Mucosa of gallbladder (tissue), 1 donor: ENCODE data around the gene RBMS2. TPM values are rescaled to one million over a fixed set of nuclear protein-coding genes. Genes with fewer than 3 reads are reported as not detected.
"Not testable (repeated sequence)": the region's sequence is repeated elsewhere in the genome, so short reads cannot be mapped to it uniquely, and the experiment has no call there.

Source experiments
- DNase-seq: peaks from one replicate; pipeline ENCODE4 v3.0.0-alpha.2; 2020; ENCODE audit warnings: low spot score
- total RNA-seq: library from RNA; stranded (reverse); gene quantifications from one replicate; pipeline ENCODE4 v1.2.1, GENCODE V29; 2021
- donor health status: DM: no; HTN: no; CAD: no.

Gene RBMS2
- total RNA-seq, result 49.6 TPM

- peak; percentile 88 for DNase-seq
Measured at GRCh38 chr12:56521590-56522371, at the start of gene RBMS2. RBMS2 (plus strand) TSS chr12:56521820; CDS start chr12:56522024, 204 bp downstream.

- DNase-seq, result no peak
Measured at GRCh38 chr12:56474389-56474788, 47.2 kb upstream of the RBMS2 start.

- DNase-seq, result no peak
Measured at GRCh38 chr12:56476143-56476542, 45.5 kb upstream of the RBMS2 start.

- DNase-seq, result no peak
Measured at GRCh38 chr12:56476972-56477432, 44.6 kb upstream of the RBMS2 start.

GRCh38 chr12:56477521-56478225 is 43.9 kb upstream of the RBMS2 start:
- DNase-seq, result no peak

- DNase-seq, result no peak
Measured at GRCh38 chr12:56479625-56480024, 42.0 kb upstream of the RBMS2 start.

- DNase-seq, result no peak
Measured at GRCh38 chr12:56484566-56484965, 37.1 kb upstream of the RBMS2 start.

GRCh38 chr12:56486694-56487093 is 34.9 kb upstream of the RBMS2 start:
- no peak for DNase-seq

- peak; percentile 12 for DNase-seq
Measured at GRCh38 chr12:56487448-56488040, 34.1 kb upstream of the RBMS2 start.

GRCh38 chr12:56488041-56488955 is 33.3 kb upstream of the RBMS2 start, which contains the start of gene GLS2:
GLS2 (minus strand) TSS chr12:56488161; CDS start chr12:56488118, 43 bp downstream.
- peak; percentile 84 for DNase-seq

- DNase-seq, result no peak
Measured at GRCh38 chr12:56490360-56490759, 31.3 kb upstream of the RBMS2 start.

GRCh38 chr12:56493409-56494105 is 28.1 kb upstream of the RBMS2 start:
- not testable (repeated sequence) for DNase-seq

GRCh38 chr12:56494106-56494415 is 27.6 kb upstream of the RBMS2 start:
- not testable (repeated sequence) for DNase-seq

GRCh38 chr12:56494481-56494880 is 27.1 kb upstream of the RBMS2 start:
- DNase-seq, result not testable (repeated sequence)

- peak; percentile 57 for DNase-seq
Measured at GRCh38 chr12:56496704-56497103, 24.9 kb upstream of the RBMS2 start.

- not testable (repeated sequence) for DNase-seq
Measured at GRCh38 chr12:56498126-56498902, 23.3 kb upstream of the RBMS2 start.

- not testable (repeated sequence) for DNase-seq
Measured at GRCh38 chr12:56499452-56499851, 22.2 kb upstream of the RBMS2 start.

GRCh38 chr12:56499879-56500278 is 21.7 kb upstream of the RBMS2 start:
- not testable (repeated sequence) for DNase-seq

GRCh38 chr12:56510786-56511185 is 10.8 kb upstream of the RBMS2 start:
- DNase-seq, result no peak

GRCh38 chr12:56514014-56514318 is 7.7 kb upstream of the RBMS2 start:
- DNase-seq, result not testable (repeated sequence)
